ENCODE results near the gene SLC25A41. TPM values are rescaled to one million over a fixed set of nuclear protein-coding genes. Genes with fewer than 3 reads are reported as not detected.

The SLC25A41 gene
- total RNA-seq, 4 donors from 2014 or later: 0.21 TPM; not detected in 3

DNA sequence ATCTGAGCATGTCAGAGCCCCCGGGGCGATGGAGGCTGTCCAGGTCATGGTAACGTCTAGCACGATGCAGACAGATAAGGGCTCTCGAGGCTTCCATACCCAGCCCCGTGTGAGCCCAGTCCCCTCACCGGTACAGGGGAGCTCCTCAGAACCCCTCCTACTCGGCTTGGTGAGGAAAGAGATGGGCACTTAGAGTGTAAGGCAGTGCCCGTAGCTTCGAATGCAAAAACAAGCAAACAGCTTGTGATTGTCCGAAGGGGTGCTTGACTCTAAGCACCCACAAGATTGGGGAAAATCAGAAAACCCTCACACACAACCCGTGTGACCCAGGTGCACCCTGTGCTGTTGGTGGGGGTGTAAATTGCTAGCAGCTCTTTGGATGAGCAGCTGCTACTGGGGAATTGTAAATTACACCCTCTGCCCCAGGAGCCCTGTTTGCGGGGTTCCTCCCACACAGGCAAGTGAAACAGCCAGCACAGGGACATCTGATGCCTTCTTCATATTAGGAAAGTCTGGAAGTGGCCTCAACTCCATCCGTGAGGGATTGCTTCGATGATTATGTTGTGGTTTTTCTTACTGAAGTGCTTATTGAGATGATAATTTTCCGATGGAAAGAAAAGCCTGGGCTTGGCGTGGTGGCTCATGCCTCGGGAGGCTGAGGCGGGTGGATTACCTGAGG is 56.9 kb downstream of the SLC25A41 start:
- TF ChIP-seq POLR2A (IDR thresholded peaks at IDR 0.05): no peak
- TF ChIP-seq, protein P1, sequence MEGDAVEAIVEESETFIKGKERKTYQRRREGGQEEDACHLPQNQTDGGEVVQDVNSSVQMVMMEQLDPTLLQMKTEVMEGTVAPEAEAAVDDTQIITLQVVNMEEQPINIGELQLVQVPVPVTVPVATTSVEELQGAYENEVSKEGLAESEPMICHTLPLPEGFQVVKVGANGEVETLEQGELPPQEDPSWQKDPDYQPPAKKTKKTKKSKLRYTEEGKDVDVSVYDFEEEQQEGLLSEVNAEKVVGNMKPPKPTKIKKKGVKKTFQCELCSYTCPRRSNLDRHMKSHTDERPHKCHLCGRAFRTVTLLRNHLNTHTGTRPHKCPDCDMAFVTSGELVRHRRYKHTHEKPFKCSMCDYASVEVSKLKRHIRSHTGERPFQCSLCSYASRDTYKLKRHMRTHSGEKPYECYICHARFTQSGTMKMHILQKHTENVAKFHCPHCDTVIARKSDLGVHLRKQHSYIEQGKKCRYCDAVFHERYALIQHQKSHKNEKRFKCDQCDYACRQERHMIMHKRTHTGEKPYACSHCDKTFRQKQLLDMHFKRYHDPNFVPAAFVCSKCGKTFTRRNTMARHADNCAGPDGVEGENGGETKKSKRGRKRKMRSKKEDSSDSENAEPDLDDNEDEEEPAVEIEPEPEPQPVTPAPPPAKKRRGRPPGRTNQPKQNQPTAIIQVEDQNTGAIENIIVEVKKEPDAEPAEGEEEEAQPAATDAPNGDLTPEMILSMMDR (IDR thresholded peaks at IDR 0.05): no peak
- DNase-seq (ENCODE audit: low spot score in 2 of 2): no peak
- no peak overlapping the region for H3K4me3 ChIP-seq (ENCODE audit: low read depth, poor library complexity, severe bottlenecking)
- intact Hi-C loops (cut with DNase I; ENCODE audit: low total_unique reads): no loop called here
- 68 to 71% methylated on average over 19 of the region's 19 CpGs for WGBS, 2 donors

Small RNA genes within 50 kb of the gene (microRNA-seq; reads per million reads assigned to microRNA genes)
- gene MIR3940 (ENCODE audit: borderline number of aligned reads in 1 of 2, borderline replicate concordance in 2 of 2) (1.7 to 3.4 reads per million in 2 donors), gene MIR6790 (ENCODE audit: borderline number of aligned reads in 1 of 2, borderline replicate concordance in 2 of 2) (0 reads per million in 2 donors), gene MIR6885 (ENCODE audit: borderline number of aligned reads in 1 of 2, borderline replicate concordance in 2 of 2) (0 to 0.57 reads per million in 2 donors)

Other genes starting within 250 kb of the SLC25A41 start
- 10 to 100 TPM; 16.9 to 25.8 (median 24.3) TPM for gene MLLT1, start 153.8 kb downstream of the SLC25A41 start, total RNA-seq
- 100 to 1,000 TPM in 1 of 4 donors, 10 to 100 TPM in 3; 56.9 to 135 (median 86.2) TPM for gene ACER1, start 100.2 kb downstream of the SLC25A41 start, total RNA-seq
- gene CLPP, start 72.2 kb downstream of the SLC25A41 start, total RNA-seq: 10 to 100 TPM; 55.1 to 84.8 (median 74.1) TPM
- gene ALKBH7, start 61.0 kb downstream of the SLC25A41 start, total RNA-seq: 10 to 100 TPM; 54.5 to 91.1 (median 77.4) TPM
- under 1 TPM; 0.47 to 0.68 (median 0.62) TPM for gene PSPN, start 57.8 kb downstream of the SLC25A41 start, total RNA-seq
- 10 to 100 TPM; 33.2 to 59.5 (median 43.1) TPM for gene GTF2F1, start 40.6 kb downstream of the SLC25A41 start, total RNA-seq
- gene KHSRP, start 9.0 kb downstream of the SLC25A41 start, total RNA-seq: 100 to 1,000 TPM; 116 to 143 (median 131) TPM
- 100 to 1,000 TPM in 1 of 4 donors, 10 to 100 TPM in 3; 60.9 to 102 (median 76.0) TPM for gene SLC25A23, start 26.0 kb upstream of the SLC25A41 start, total RNA-seq
- gene CRB3, start 30.5 kb upstream of the SLC25A41 start, total RNA-seq: 100 to 1,000 TPM in 1 of 4 donors, 10 to 100 TPM in 3; 75.7 to 124 (median 88.7) TPM
- gene DENND1C, start 48.0 kb upstream of the SLC25A41 start, total RNA-seq: 1 to 10 TPM in 2 of 4 donors, under 1 TPM in 2; 0.61 to 1.9 (median 1.2) TPM
- gene TUBB4A, start 68.5 kb upstream of the SLC25A41 start, total RNA-seq: 10 to 100 TPM in 1 of 4 donors, 1 to 10 TPM in 2, under 1 TPM in 1; 0.99 to 17.0 (median 4.8) TPM
- 1 to 10 TPM; 1.2 to 1.7 (median 1.5) TPM for gene TNFSF9, start 97.3 kb upstream of the SLC25A41 start, total RNA-seq
- gene CD70, start 157.4 kb upstream of the SLC25A41 start, total RNA-seq: not detected
- gene TNFSF14, start 236.4 kb upstream of the SLC25A41 start, total RNA-seq: under 1 TPM in 2 of 4 donors, not detected in 2; 0.03 to 0.08 TPM

All from lower leg skin (tissue), 4 donors.